ENCODE results near the gene GNB1.
A peak's percentile ranks its signal among the peaks of the same experiment; 100 is the strongest.

The GNB1 gene

GRCh38 chr1:1779691-1780597 lies 110.9 kb downstream of the GNB1 start:
- no peak for DNase-seq

GRCh38 chr1:1779320-1779675 lies 111.6 kb downstream of the GNB1 start:
- DNase-seq: no peak

- peak; percentile 57 to 73 for DNase-seq
Observed at GRCh38 chr1:1778663-1779319, 112.1 kb downstream of the GNB1 start.

GRCh38 chr1:1777950-1778662 lies 112.8 kb downstream of the GNB1 start, which contains the start of gene NADK:
Gene NADK, minus strand, starts transcription at chr1:1778470. Its CDS starts 13,064 bp downstream, at chr1:1765406.
- peak; percentile 52 to 69 for DNase-seq

GRCh38 chr1:1777583-1777899 lies 113.3 kb downstream of the GNB1 start:
- no peak for DNase-seq

- no peak for DNase-seq
Observed at GRCh38 chr1:1776672-1777582, 114.0 kb downstream of the GNB1 start.

GRCh38 chr1:1775327-1776226 lies 115.3 kb downstream of the GNB1 start:
- peak in 1 of 2 experiments; percentile 45 for DNase-seq

GRCh38 chr1:1773874-1774273 lies 117.0 kb downstream of the GNB1 start:
- DNase-seq: no peak

- no peak for DNase-seq
Observed at GRCh38 chr1:1771096-1771495, 119.8 kb downstream of the GNB1 start.

GRCh38 chr1:1770102-1770501 lies 120.8 kb downstream of the GNB1 start:
- no peak for DNase-seq

- DNase-seq: no peak
Observed at GRCh38 chr1:1768249-1768992, 122.5 kb downstream of the GNB1 start.

- DNase-seq: no peak
Observed at GRCh38 chr1:1764876-1765470, 125.9 kb downstream of the GNB1 start.

GRCh38 chr1:1763657-1764621 lies 126.9 kb downstream of the GNB1 start:
- no peak for DNase-seq

- DNase-seq: no peak
Observed at GRCh38 chr1:1761504-1762376, 129.1 kb downstream of the GNB1 start.

- DNase-seq: no peak
Observed at GRCh38 chr1:1760715-1761114, 130.2 kb downstream of the GNB1 start.

- no peak for DNase-seq
Observed at GRCh38 chr1:1760345-1760650, 130.6 kb downstream of the GNB1 start.

- DNase-seq: no peak
Observed at GRCh38 chr1:1759456-1760344, 131.2 kb downstream of the GNB1 start.

Measured in NCI-H2081 (cell line).